ENCODE data around the gene SELENOV. TPM values are rescaled to one million over a fixed set of nuclear protein-coding genes. Genes with fewer than 3 reads are reported as not detected.

Gene SELENOV
- total RNA-seq, 4 donors from 2014 or later, result not detected

GRCh38 chr19:39508629-39509028, 6.3 kb upstream of the SELENOV start:
- Histone ChIP-seq H3K27ac (no peak overlapping the region), H3K4me3 (no peak overlapping the region), H3K4me1 (peaks cover 0 to 9% (median 0%) of the 10 kb centered on the region in 4 donors), H3K36me3 (no peaks in the 10 kb centered on the region), H3K27me3 (peaks cover 0 to 17% of the 10 kb centered on the region in 2 donors), H3K9me3 (no peaks in the 10 kb centered on the region)
- DNase-seq, result no peak
- TF ChIP-seq POLR2A (IDR thresholded peaks at IDR 0.05) (no peak), CTCF (IDR thresholded peaks at IDR 0.05) (no peak)

GRCh38 chr19:39509233-39509632, 5.7 kb upstream of the SELENOV start:
- TF ChIP-seq POLR2A (IDR thresholded peaks at IDR 0.05) (no peak), CTCF (IDR thresholded peaks at IDR 0.05) (no peak)
- Histone ChIP-seq H3K27ac (no peak overlapping the region), H3K4me3 (no peak overlapping the region), H3K9me3 (no peaks in the 10 kb centered on the region), H3K36me3 (no peaks in the 10 kb centered on the region), H3K27me3 (peaks cover 0 to 19% of the 10 kb centered on the region in 2 donors), H3K4me1 (peaks cover 0 to 9% (median 0%) of the 10 kb centered on the region in 4 donors)
- DNase-seq, result no peak

GRCh38 chr19:39512988-39513387, 2.0 kb upstream of the SELENOV start:
- peaks cover 0 to 26% of the 10 kb centered on the region in 2 donors for H3K27me3 ChIP-seq

GRCh38 chr19:39515551-39516191, 732 bp downstream of the SELENOV start:
- DNase-seq, result no peak
- Histone ChIP-seq H3K27ac (no peak overlapping the region), H3K4me1 (peaks cover 4 to 15% (median 12%) of the 10 kb centered on the region in 4 donors), H3K27me3 (peaks cover 0 to 21% of the 10 kb centered on the region in 2 donors), H3K36me3 (no peaks in the 10 kb centered on the region), H3K4me3 (peak overlapping the region in 3 of 4 donors; percentile 33 to 38 (median 36)), H3K9me3 (no peaks in the 10 kb centered on the region)
- TF ChIP-seq POLR2A (IDR thresholded peaks at IDR 0.05), result no peak
- no peak for TF ChIP-seq CTCF (IDR thresholded peaks at IDR 0.05)

More at GRCh38 chr19:39512988-39513387, 2.0 kb upstream of the SELENOV start:
- Histone ChIP-seq H3K27ac (no peak overlapping the region), H3K36me3 (no peaks in the 10 kb centered on the region), H3K4me3 (no peak overlapping the region), H3K9me3 (no peaks in the 10 kb centered on the region), H3K4me1 (peaks cover 4 to 15% (median 12%) of the 10 kb centered on the region in 4 donors)
- no peak for DNase-seq
- TF ChIP-seq POLR2A (IDR thresholded peaks at IDR 0.05) (no peak), CTCF (IDR thresholded peaks at IDR 0.05) (no peak)

- no peak for DNase-seq
- H3K27me3 ChIP-seq, result peaks cover 0 to 21% of the 10 kb centered on the region in 2 donors
- H3K9me3 ChIP-seq, result no peaks in the 10 kb centered on the region
- no peak overlapping the region for H3K27ac ChIP-seq
- TF ChIP-seq CTCF (IDR thresholded peaks at IDR 0.05) (no peak), POLR2A (IDR thresholded peaks at IDR 0.05) (no peak)
- peaks cover 4 to 15% (median 12%) of the 10 kb centered on the region in 4 donors for H3K4me1 ChIP-seq
- no peaks in the 10 kb centered on the region for H3K36me3 ChIP-seq
- H3K4me3 ChIP-seq, result no peak overlapping the region
These were observed 1.3 kb downstream of the SELENOV start for GRCh38 chr19:39516270-39516669.

Measured in Peyer's patch (tissue), 4 donors.